ENCODE results near the gene RNF166. TPM values are rescaled to one million over a fixed set of nuclear protein-coding genes. Genes with fewer than 3 reads are reported as not detected.

RNF166 gene
- total RNA-seq, 3 donors from 2014 or later (not counting 1 experiment from before 2014, with no cell fraction given), result 459 to 712 (median 501) TPM

DNA sequence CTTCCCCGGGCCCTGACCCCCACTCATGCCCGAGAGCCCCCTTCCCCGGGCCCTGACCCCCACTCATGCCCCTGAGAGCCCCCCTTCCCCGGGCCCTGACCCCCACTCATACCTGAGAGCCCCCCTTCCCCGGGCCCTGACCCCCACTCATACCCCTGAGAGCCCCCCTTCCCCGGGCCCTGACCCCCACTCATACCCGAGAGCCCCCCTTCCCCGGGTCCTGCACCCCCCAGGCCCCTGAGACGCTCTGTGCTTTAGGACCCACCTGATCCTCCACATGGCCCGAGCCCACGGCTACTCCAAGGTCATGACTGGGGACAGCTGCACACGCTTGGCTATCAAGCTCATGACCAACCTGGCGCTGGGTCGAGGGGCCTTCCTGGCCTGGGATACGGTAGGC, 6.8 kb upstream of the RNF166 start:
- Mint-ChIP-seq H3K36me3 (no peaks in the 10 kb centered on the region), H3K27me3 (ENCODE audit: low read depth in 2 of 2) (no peaks in the 10 kb centered on the region), H3K9me3 (no peaks in the 10 kb centered on the region), H3K4me3 (no peak overlapping the region), H3K4me1 (peaks cover 8 to 12% of the 10 kb centered on the region in 2 donors), H3K27ac (no peak overlapping the region)
- 96% methylated on average over 9 of the region's 15 CpGs for WGBS (ENCODE audit: insufficient coverage)
- no peaks in the 10 kb centered on the region for H3K9me3 ChIP-seq (ENCODE audit: control insufficient read depth, insufficient read depth, low read length)
- H3K27ac ChIP-seq (ENCODE audit: low read length), result no peak overlapping the region
- TF ChIP-seq, protein P1, sequence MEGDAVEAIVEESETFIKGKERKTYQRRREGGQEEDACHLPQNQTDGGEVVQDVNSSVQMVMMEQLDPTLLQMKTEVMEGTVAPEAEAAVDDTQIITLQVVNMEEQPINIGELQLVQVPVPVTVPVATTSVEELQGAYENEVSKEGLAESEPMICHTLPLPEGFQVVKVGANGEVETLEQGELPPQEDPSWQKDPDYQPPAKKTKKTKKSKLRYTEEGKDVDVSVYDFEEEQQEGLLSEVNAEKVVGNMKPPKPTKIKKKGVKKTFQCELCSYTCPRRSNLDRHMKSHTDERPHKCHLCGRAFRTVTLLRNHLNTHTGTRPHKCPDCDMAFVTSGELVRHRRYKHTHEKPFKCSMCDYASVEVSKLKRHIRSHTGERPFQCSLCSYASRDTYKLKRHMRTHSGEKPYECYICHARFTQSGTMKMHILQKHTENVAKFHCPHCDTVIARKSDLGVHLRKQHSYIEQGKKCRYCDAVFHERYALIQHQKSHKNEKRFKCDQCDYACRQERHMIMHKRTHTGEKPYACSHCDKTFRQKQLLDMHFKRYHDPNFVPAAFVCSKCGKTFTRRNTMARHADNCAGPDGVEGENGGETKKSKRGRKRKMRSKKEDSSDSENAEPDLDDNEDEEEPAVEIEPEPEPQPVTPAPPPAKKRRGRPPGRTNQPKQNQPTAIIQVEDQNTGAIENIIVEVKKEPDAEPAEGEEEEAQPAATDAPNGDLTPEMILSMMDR (IDR thresholded peaks at IDR 0.05), result no peak
- no peaks in the 10 kb centered on the region for H3K27me3 ChIP-seq (ENCODE audit: control insufficient read depth, insufficient read depth, low read length)
- DNase-seq (no peak), ATAC-seq (no peak)
- H3K36me3 ChIP-seq (ENCODE audit: control insufficient read depth, insufficient read depth, low read length), result peaks cover 43% of the 10 kb centered on the region
- H3K4me1 ChIP-seq (ENCODE audit: control insufficient read depth, insufficient read depth, low read length), result peaks cover 16% of the 10 kb centered on the region
- H3K4me3 ChIP-seq (ENCODE audit: low read length), result no peak overlapping the region
- intact Hi-C loops (cut with micrococcal nuclease), result no loop called here

DNA sequence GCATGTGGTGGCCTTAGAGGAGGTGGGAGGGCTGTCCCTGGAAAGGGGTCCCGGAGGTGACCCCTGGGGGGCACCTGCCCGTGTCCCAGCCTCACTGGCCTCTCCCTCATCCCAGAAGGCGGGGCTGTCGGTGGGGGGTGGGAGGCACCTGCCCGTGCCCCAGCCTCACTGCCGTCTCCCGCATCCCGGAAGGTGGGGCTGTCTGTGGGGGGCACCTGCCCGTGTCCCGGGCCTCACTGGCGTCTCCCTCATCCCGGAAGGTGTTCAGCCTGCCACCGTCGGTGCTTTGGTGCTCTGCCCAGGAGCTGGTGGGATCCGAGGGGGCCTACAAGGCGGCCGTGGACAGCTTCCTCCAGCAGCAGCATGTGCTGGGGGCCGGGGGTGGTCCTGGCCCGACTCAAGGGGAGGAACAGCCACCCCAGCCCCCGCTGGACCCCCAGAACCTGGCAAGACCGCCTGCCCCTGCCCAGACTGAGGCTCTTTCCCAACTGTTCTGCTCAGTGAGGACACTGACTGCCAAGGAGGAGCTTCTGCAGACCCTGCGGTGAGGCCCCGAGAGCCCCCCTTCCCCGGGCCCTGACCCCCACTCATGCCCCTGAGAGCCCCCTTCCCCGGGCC, 6.3 kb upstream of the RNF166 start:
- Histone ChIP-seq H3K4me3 (ENCODE audit: low read length) (no peak overlapping the region), H3K27ac (ENCODE audit: low read length) (no peak overlapping the region), H3K36me3 (ENCODE audit: control insufficient read depth, insufficient read depth, low read length) (peaks cover 42% of the 10 kb centered on the region), H3K27me3 (ENCODE audit: control insufficient read depth, insufficient read depth, low read length) (no peaks in the 10 kb centered on the region), H3K9me3 (ENCODE audit: control insufficient read depth, insufficient read depth, low read length) (no peaks in the 10 kb centered on the region), H3K4me1 (ENCODE audit: control insufficient read depth, insufficient read depth, low read length) (peaks cover 12% of the 10 kb centered on the region)
- H3K36me3 Mint-ChIP-seq, result no peaks in the 10 kb centered on the region
- WGBS (ENCODE audit: insufficient coverage), result 88% methylated on average over 24 of the region's 25 CpGs
- no peak for DNase-seq
- H3K27ac Mint-ChIP-seq, result no peak overlapping the region
- H3K27me3 Mint-ChIP-seq (ENCODE audit: low read depth in 2 of 2), result no peaks in the 10 kb centered on the region
- H3K4me3 Mint-ChIP-seq, result no peak overlapping the region
- no peaks in the 10 kb centered on the region for H3K9me3 Mint-ChIP-seq
- TF ChIP-seq, protein P1 (IDR thresholded peaks at IDR 0.05), result no peak
- H3K4me1 Mint-ChIP-seq, result peaks cover 10 to 13% of the 10 kb centered on the region in 2 donors
- intact Hi-C loops (cut with micrococcal nuclease), result no loop called here
- ATAC-seq, result no peak

DNA sequence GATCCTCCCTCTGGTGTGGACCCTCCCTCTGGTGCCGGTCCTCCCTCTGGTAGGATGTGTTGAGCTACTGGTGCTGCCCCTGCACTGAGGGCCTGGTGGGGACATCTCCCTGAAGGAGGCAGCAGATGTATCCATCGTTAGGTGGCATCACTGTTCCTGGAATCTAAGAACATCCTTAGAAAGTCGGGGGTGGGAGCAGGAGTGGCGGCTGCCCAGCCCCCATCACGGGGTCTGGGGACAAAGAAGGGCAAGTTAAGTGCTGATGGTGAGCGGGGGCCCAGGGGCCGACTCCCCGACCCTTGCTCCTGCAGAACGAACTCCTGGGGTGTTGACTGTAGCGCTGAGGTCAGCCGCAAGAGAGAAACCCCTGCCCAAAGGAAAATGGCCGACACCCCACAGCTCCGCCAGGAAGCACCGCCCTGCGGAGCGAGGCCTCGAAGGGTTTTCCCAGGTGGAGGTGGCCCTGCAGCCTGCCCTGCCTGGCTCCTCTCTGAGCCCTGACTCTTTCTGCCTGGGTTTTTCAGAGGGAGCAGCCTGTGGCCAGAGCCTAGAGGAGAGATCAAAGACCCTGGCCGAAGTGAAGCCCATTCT, 5.6 kb upstream of the RNF166 start:
- peaks cover 16 to 19% of the 10 kb centered on the region in 2 donors for H3K4me1 Mint-ChIP-seq
- H3K36me3 Mint-ChIP-seq, result no peaks in the 10 kb centered on the region
- no peak overlapping the region for H3K4me3 Mint-ChIP-seq
- H3K27me3 ChIP-seq (ENCODE audit: control insufficient read depth, insufficient read depth, low read length), result no peaks in the 10 kb centered on the region
- H3K27me3 Mint-ChIP-seq (ENCODE audit: low read depth in 2 of 2), result no peaks in the 10 kb centered on the region
- no peak overlapping the region for H3K4me3 ChIP-seq (ENCODE audit: low read length)
- no peaks in the 10 kb centered on the region for H3K9me3 Mint-ChIP-seq
- peak overlapping the region; percentile 43 to 60 for H3K27ac Mint-ChIP-seq
- no peaks in the 10 kb centered on the region for H3K9me3 ChIP-seq (ENCODE audit: control insufficient read depth, insufficient read depth, low read length)
- TF ChIP-seq, protein P1 (IDR thresholded peaks at IDR 0.05), result no peak
- no peak for ATAC-seq
- no peak overlapping the region for H3K27ac ChIP-seq (ENCODE audit: low read length)
- DNase-seq, result no peak
- WGBS (ENCODE audit: insufficient coverage), result 91% methylated on average over 17 of the region's 18 CpGs
- H3K36me3 ChIP-seq (ENCODE audit: control insufficient read depth, insufficient read depth, low read length), result peaks cover 36% of the 10 kb centered on the region
- intact Hi-C loops (cut with micrococcal nuclease), result no loop called here
- H3K4me1 ChIP-seq (ENCODE audit: control insufficient read depth, insufficient read depth, low read length), result peaks cover 18% of the 10 kb centered on the region
